Epithelial cell of esophagus (primary cell): Measurements from ENCODE around the gene EDN3.
"Not testable (repeated sequence)": the region's sequence is repeated elsewhere in the genome, so short reads cannot be mapped to it uniquely, and the experiment has no call there.

ENCODE experiments used
- DNase-seq: peaks from one replicate; pipeline ENCODE4 v3.0.0; 2010; ENCODE audit warnings: low read depth
- H3K4me3 ChIP-seq: 2 replicates; pipeline ENCODE4 v1.5.1; 2011; ENCODE audit warnings: mild to moderate bottlenecking, low read length, control low read depth
- CTCF ChIP-seq: IDR thresholded peaks from 2 replicates; pipeline ENCODE4 v1.5.1; 2011; ENCODE audit warnings: low read depth, mild to moderate bottlenecking, low read length, control low read depth, inconsistent platforms; ENCODE audit not compliant: insufficient read depth; ENCODE audit errors: missing control alignments

Gene EDN3

GRCh38 chr20:59335377-59335776, 35.0 kb downstream of the EDN3 start:
- no peak overlapping the region for H3K4me3 ChIP-seq
- DNase-seq: no peak
- no peak for TF ChIP-seq CTCF

- H3K4me3 ChIP-seq: no peak overlapping the region
- no peak for DNase-seq
- no peak for TF ChIP-seq CTCF
Observed at GRCh38 chr20:59336540-59336939, 36.1 kb downstream of the EDN3 start.

GRCh38 chr20:59338444-59338843, 38.0 kb downstream of the EDN3 start:
- not testable (repeated sequence) for DNase-seq, H3K4me3 ChIP-seq

GRCh38 chr20:59340201-59340885, 39.9 kb downstream of the EDN3 start:
- DNase-seq: no peak
- no peak for TF ChIP-seq CTCF
- no peak overlapping the region for H3K4me3 ChIP-seq

- not testable (repeated sequence) for H3K4me3 ChIP-seq, DNase-seq
Observed at GRCh38 chr20:59341285-59342022, 41.0 kb downstream of the EDN3 start.

GRCh38 chr20:59342023-59342957, 41.9 kb downstream of the EDN3 start:
- H3K4me3 ChIP-seq: no peak overlapping the region
- TF ChIP-seq CTCF: no peak
- no peak for DNase-seq

- no peak overlapping the region for H3K4me3 ChIP-seq
- TF ChIP-seq CTCF: no peak
- DNase-seq: no peak
Observed at GRCh38 chr20:59346061-59346460, 45.6 kb downstream of the EDN3 start.
